HG03558 (cell line): ENCODE results near the gene SORL1.

Source experiments
- ATAC-seq: cut with Tn5 transposase; IDR thresholded peaks from one replicate; pipeline ENCODE4 v1.9.1; 2021; ENCODE audit warnings: moderate number of reproducible peaks; ENCODE audit not compliant: unreplicated experiment; ENCODE audit errors: extremely low read depth

Gene SORL1

GRCh38 chr11:121427400-121427744 lies 24.7 kb upstream of the SORL1 start:
- no peak for ATAC-seq

GRCh38 chr11:121429556-121429955 lies 22.6 kb upstream of the SORL1 start:
- no peak for ATAC-seq

- no peak for ATAC-seq
Observed at GRCh38 chr11:121431820-121432526, 20.1 kb upstream of the SORL1 start.

GRCh38 chr11:121435132-121435531 lies 17.0 kb upstream of the SORL1 start:
- no peak for ATAC-seq

GRCh38 chr11:121435551-121436511 lies 16.3 kb upstream of the SORL1 start:
- ATAC-seq, result no peak

- ATAC-seq, result no peak
Observed at GRCh38 chr11:121437018-121437685, 15.0 kb upstream of the SORL1 start.

GRCh38 chr11:121437686-121438078 lies 14.4 kb upstream of the SORL1 start:
- ATAC-seq, result no peak

GRCh38 chr11:121439337-121439736 lies 12.8 kb upstream of the SORL1 start:
- ATAC-seq, result no peak

GRCh38 chr11:121439759-121440158 lies 12.4 kb upstream of the SORL1 start:
- no peak for ATAC-seq

GRCh38 chr11:121441521-121441920 lies 10.6 kb upstream of the SORL1 start:
- ATAC-seq, result no peak

- ATAC-seq, result no peak
Observed at GRCh38 chr11:121443688-121444275, 8.3 kb upstream of the SORL1 start.

GRCh38 chr11:121444526-121444925 lies 7.6 kb upstream of the SORL1 start:
- ATAC-seq, result no peak

GRCh38 chr11:121445071-121445768 lies 6.9 kb upstream of the SORL1 start:
- ATAC-seq, result no peak

- ATAC-seq, result no peak
Observed at GRCh38 chr11:121446752-121447156, 5.4 kb upstream of the SORL1 start.

GRCh38 chr11:121448011-121448410 lies 4.1 kb upstream of the SORL1 start:
- ATAC-seq, result no peak

GRCh38 chr11:121448431-121448941 lies 3.6 kb upstream of the SORL1 start:
- no peak for ATAC-seq

GRCh38 chr11:121449123-121449522 lies 3.0 kb upstream of the SORL1 start:
- ATAC-seq, result no peak

- ATAC-seq, result no peak
Observed at GRCh38 chr11:121449626-121450025, 2.5 kb upstream of the SORL1 start.

GRCh38 chr11:121450401-121450800 lies 1.7 kb upstream of the SORL1 start:
- ATAC-seq, result no peak
